ENCODE data around the gene PRRG3.

The PRRG3 gene

DNA sequence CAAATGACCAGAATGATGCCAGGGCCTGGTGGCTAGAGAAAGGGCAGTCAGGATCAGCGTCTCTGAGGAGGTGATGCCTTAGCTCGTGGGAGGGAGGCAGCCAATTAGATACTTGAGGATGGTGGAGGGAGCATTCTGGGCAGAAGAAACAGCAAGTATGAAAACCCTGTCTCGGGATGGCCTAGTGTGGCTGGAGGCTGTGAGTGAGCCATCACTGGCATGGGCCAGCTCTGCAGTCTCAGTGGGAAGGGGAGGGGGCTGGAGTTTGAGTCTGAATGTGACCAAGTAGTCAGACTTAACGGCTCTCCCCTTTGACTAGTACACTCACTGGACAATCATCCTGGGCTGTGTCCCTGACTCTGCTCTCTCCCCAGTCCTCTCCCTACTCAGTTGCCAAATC, 46.3 kb downstream of the PRRG3 start:
- no peak for DNase-seq (ENCODE audit: low read depth in 2 of 3, low spot score in 1 of 3)

GRCh38 chrX:151742311-151742710, 47.1 kb downstream of the PRRG3 start:
- DNase-seq (ENCODE audit: low read depth in 2 of 3, low spot score in 1 of 3) = no peak

GRCh38 chrX:151743651-151744470, 48.6 kb downstream of the PRRG3 start:
- no peak for DNase-seq (ENCODE audit: low read depth in 2 of 3, low spot score in 1 of 3)

DNA sequence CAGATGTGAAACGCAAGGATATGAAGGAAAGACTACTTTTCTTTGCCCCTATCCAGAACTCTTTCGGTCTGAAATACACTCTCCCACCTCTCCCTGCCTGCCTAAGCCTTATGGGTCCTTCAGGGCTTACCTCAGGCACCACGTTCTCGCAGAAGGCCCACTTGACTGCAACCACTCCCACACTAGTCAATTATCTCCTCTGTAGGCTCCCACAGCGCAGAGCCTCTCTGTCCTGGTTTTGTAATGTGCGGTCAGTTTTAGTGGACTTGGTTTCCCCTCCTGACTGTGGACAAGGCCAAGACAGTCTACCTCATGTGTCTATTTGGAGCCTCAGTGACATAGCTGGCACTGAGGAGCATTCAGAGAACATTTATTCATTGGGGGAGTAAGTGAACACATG, 50.4 kb downstream of the PRRG3 start:
- no peak for DNase-seq (ENCODE audit: low read depth in 2 of 3, low spot score in 1 of 3)

DNA sequence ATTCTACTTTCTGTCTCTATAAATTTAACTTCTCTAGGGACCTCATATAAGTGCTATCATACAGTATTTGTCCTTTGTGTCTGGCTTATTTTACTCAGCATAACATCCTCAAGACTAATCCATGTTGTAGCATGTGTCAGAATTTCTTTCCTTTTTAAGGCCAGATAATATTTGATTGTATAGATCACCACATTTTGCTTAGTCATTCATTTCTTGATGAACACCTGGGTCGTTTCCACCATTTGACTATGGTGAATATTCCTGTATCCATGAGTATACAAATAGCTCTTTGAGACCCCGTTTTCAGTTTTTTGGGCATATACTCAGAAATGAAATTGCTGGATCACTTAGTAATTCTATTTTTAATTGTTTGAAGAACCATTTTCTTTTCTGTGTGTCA, 51.2 kb downstream of the PRRG3 start:
- no peak for DNase-seq (ENCODE audit: low read depth in 2 of 3, low spot score in 1 of 3)

DNA sequence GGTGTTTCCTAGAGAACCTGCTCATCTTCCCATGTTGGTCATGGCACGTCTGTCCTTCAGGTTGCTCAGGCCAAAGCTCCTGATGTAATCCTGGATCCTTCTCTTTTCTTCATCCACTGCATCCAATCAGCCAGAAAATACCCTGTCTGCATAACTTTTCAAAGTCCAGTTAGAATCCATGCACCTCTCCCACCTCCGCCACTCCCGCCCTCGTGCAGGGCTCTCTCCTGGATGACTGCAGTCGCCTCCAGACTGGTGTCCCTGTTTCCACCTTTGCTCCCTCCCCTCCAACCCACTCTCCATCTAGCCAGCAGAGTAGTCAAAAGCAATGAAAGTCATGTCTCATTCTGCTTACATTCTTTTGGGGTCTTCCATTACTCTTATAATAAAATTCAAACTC, 55.3 kb downstream of the PRRG3 start:
- no peak for DNase-seq (ENCODE audit: low read depth in 2 of 3, low spot score in 1 of 3)

- DNase-seq (ENCODE audit: low read depth in 2 of 3, low spot score in 1 of 3) = no peak
Observed at GRCh38 chrX:151752847-151753246, 57.6 kb downstream of the PRRG3 start.

- peak in 1 of 3 donors; percentile 5 for DNase-seq (ENCODE audit: low read depth in 2 of 3, low spot score in 1 of 3)
Observed at GRCh38 chrX:151753313-151754046, 58.2 kb downstream of the PRRG3 start.

- DNase-seq (ENCODE audit: low read depth in 2 of 3, low spot score in 1 of 3) = no peak
Observed at GRCh38 chrX:151754047-151754429, 58.8 kb downstream of the PRRG3 start.

DNA sequence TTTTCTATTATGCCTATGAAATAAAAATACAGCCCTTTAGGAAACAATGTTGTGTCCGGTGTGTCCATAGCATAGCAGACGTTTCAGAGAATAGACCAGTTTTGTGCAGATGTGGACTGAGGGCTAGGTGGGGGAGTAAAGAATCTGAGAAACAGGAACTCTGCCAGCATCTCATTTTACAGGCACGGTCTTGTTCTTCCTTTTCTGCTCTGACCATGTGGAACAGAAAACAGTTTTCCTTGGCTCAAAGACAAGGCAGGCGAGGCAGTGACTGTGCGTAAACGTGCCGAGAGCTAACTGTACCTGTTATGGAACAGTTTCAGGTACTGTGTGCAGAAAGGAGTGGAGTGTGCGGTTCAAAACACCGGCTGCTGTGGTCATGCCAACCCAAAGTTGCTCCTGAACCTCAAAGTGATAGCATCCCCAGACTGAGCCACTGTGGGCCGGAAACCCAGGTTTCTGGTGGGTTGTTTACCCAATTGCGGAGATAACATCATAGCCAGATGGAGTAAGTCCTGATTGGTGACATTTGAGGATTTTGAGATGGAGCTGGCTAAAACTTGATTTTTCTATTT, 59.5 kb downstream of the PRRG3 start:
- no peak for DNase-seq (ENCODE audit: low read depth in 2 of 3, low spot score in 1 of 3)

Measured in stimulated activated CD4-positive, alpha-beta T cell treated with anti-CD3 and anti-CD28 coated beads, Interleukin-12 subunit alpha, Interleukin-12 subunit beta, amount 100 ng/mL, for 48 hours (primary cell).